AG09319 (cell line): Measurements from ENCODE around the gene PLCH1.

Experiments
- DNase-seq: peaks from one replicate; pipeline ENCODE4 v3.0.0-alpha.2; 2010; ENCODE audit warnings: low read depth; ENCODE audit errors: extremely low read depth
- CTCF ChIP-seq: IDR thresholded peaks from 2 replicates; pipeline ENCODE4 v1.5.1; 2011; ENCODE audit warnings: low read depth, mild to moderate bottlenecking, inconsistent platforms, low read length, moderate library complexity

The PLCH1 gene

GRCh38 chr3:155420881-155421486 is 323.9 kb downstream of the PLCH1 start:
- TF ChIP-seq CTCF: no peak; the same call in 1 of the 2 replicates
- no peak for DNase-seq

GRCh38 chr3:155420406-155420805 is 324.5 kb downstream of the PLCH1 start:
- no peak for TF ChIP-seq CTCF
- DNase-seq: no peak

GRCh38 chr3:155418407-155418806 is 326.5 kb downstream of the PLCH1 start:
- TF ChIP-seq CTCF: no peak
- no peak for DNase-seq

- TF ChIP-seq CTCF: no peak
Observed at GRCh38 chr3:155417119-155417517, 327.8 kb downstream of the PLCH1 start.

GRCh38 chr3:155416500-155417118 is 328.3 kb downstream of the PLCH1 start:
- DNase-seq: no peak
- no peak for TF ChIP-seq CTCF

More at GRCh38 chr3:155417119-155417517, 327.8 kb downstream of the PLCH1 start:
- DNase-seq: no peak

GRCh38 chr3:155412904-155413303 is 332.0 kb downstream of the PLCH1 start:
- no peak for DNase-seq
- no peak for TF ChIP-seq CTCF

GRCh38 chr3:155411500-155412223 is 333.2 kb downstream of the PLCH1 start:
- TF ChIP-seq CTCF: no peak
- no peak for DNase-seq
